ENCODE data around the gene DNAJC17. TPM values are rescaled to one million over a fixed set of nuclear protein-coding genes. Genes with fewer than 3 reads are reported as not detected.

DNAJC17 gene
- total and polyA plus RNA-seq, 2 of the 13 experiments (the other 11 are each of a cell fraction or from before 2014, with no cell fraction given): 22.2 to 26.5 TPM

DNA sequence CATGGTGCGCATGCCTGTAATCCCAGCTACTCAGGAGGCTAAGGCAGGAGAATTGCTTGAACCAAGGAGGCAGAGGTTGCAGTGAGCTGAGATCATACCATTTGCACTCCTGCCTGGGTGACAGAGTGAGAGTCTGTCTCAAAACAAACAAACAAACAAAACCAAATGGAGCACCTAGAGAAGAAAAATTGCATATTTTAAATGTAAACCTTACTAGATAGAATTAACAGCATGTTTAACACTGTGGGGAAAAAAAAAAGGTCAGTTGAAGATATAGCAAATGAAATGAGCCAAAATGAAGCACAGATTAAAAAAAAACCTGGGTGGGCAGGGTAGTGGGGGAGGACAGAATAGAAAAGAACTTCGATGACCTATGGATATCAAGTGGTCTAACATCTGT lies 13.9 kb upstream of the DNAJC17 start (continued):
- TF ChIP-seq TMF1 (CRISPR knock-in tag; IDR thresholded peaks at IDR 0.05; ENCODE audit: low read depth) (no peak), ZNF232 (CRISPR knock-in tag; IDR thresholded peaks at IDR 0.05; ENCODE audit: borderline replicate concordance) (no peak), ZFP37 (CRISPR knock-in tag; IDR thresholded peaks at IDR 0.05; ENCODE audit: borderline replicate concordance) (no peak), MED8 (CRISPR knock-in tag; IDR thresholded peaks at IDR 0.05; ENCODE audit: insufficient replicate concordance) (no peak), ZNF619 (CRISPR knock-in tag; IDR thresholded peaks at IDR 0.05) (no peak), HIC2 (CRISPR knock-in tag; IDR thresholded peaks at IDR 0.05; ENCODE audit: low read depth) (no peak), ZNF564 (CRISPR knock-in tag; IDR thresholded peaks at IDR 0.05) (no peak), HNRNPUL1 (IDR thresholded peaks at IDR 0.05; ENCODE audit: low read depth, low read length) (no peak), SP2 (CRISPR knock-in tag; IDR thresholded peaks at IDR 0.05) (no peak), ZZZ3 (CRISPR knock-in tag; IDR thresholded peaks at IDR 0.05; ENCODE audit: borderline replicate concordance) (no peak)

DNA sequence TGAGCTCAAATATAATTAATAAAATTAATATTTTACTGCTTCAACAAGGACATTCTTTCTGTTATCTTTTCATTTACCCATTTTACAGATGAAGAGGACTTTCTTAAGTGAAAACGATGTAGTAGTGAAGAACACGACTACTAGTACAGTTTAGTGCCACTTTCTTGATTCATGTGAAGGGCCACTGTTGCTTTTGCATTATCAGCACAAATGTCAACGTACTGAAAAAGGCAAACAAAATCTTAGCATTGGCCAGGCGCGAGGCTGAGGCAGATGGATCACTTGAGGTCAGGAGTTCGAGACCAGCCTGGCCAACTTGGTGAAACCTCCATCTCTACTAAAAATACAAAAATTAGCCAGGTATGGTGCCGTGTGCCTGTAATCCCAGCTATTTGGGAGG lies 11.8 kb upstream of the DNAJC17 start:
- FAIRE-seq (no peak), ATAC-seq (no peak), DNase-seq (ENCODE audit: low spot score) (no peak)
- H3K4me3 ChIP-seq (replicated peaks in 1 of 3; ENCODE audit: insufficient read depth in 1 of 3, low read depth in 2 of 3, low read length in 3 of 3): no peak overlapping the region
- ChIA-PET CTCF (ENCODE audit: low intra/inter-chr PET ratio, low total read pairs) (no interaction called here), POLR2A (interaction anchor here (1.0 kb wide), 1 partner anchor 124 kb away, joined by 3 read pairs; the partner anchor contains the start of gene RAD51)
- no peak overlapping the region for H3K27ac ChIP-seq (ENCODE audit: extremely low read length, insufficient read depth, low read length)
- no peak overlapping the region for H3K4me2 ChIP-seq (ENCODE audit: low read depth, low read length)
- H3K27me3 ChIP-seq (ENCODE audit: control insufficient read depth in 1 of 2, insufficient read depth in 2 of 2, low read length in 2 of 2): no peaks in the 10 kb centered on the region
- no peaks in the 10 kb centered on the region for H4K20me1 ChIP-seq (ENCODE audit: insufficient read depth, low read length)
- peaks cover 11% of the 10 kb centered on the region for H3K4me1 ChIP-seq (ENCODE audit: insufficient read depth, low read length)
- 47% methylated on average over 7 of the region's 7 CpGs for WGBS (ENCODE audit: low lambda C conversion rate)
- H3K9ac ChIP-seq (ENCODE audit: insufficient read depth, low read depth, low read length): no peak overlapping the region
- H3K36me3 ChIP-seq (replicated peaks in 1 of 2; ENCODE audit: control insufficient read depth in 1 of 2, insufficient read depth in 2 of 2, low read length in 2 of 2): 0 out of 5 replicates have a peak, but pooled peaks cover 0 to 1% of the 10 kb centered on the region in 2 experiments
- no peak overlapping the region for H2AFZ ChIP-seq (ENCODE audit: low read length)
- H3K9me3 ChIP-seq (ENCODE audit: low read length): no peaks in the 10 kb centered on the region
- H3K79me2 ChIP-seq (ENCODE audit: insufficient read depth, low read length): no peaks in the 10 kb centered on the region
- intact Hi-C loops (cut with micrococcal nuclease; ENCODE audit: unreplicated experiment) (no loop called here), in situ Hi-C loops (cut with HindIII; ENCODE audit: extremely low pct_ligation_motif_present, low pct_unique_long_range_greater_than_20kb) (no loop called here)
- no TSS peak for BruUV-seq (replicated peaks)
- TF ChIP-seq HCFC1 (IDR thresholded peaks at IDR 0.05; ENCODE audit: low read depth, low read length) (no peak), MAFK (conservative IDR thresholded peaks at IDR 0.05 in 1 of 2, IDR thresholded peaks at IDR 0.05 in 1 of 2; ENCODE audit: low read length in 2 of 2) (peak; percentile 77 to 83), MAFF (IDR thresholded peaks at IDR 0.05; ENCODE audit: low read depth, low read length) (peak; percentile 69)

Measured in HepG2 (cell line).